H1 (cell line): ENCODE data around the gene ENPP1. TPM values are rescaled to one million over a fixed set of nuclear protein-coding genes. Genes with fewer than 3 reads are reported as not detected.

ENCODE experiments used
- CTCF ChIA-PET: fragments of 300-600 bp; sonication (Branson Sonifier 250); formaldehyde crosslinking; loops from one replicate; lab custom pipeline; 2021; ENCODE audit not compliant: partially characterized antibody; lab: Charles Lee
- POLR2A ChIA-PET: fragments of 300-600 bp; sonication (Branson Sonifier 250); formaldehyde crosslinking; loops from one replicate; lab custom pipeline; 2021; ENCODE audit warnings: inconsistent platforms; ENCODE audit not compliant: partially characterized antibody; lab: Charles Lee
- DNase-seq, 2 experiments: peaks; one replicate each; pipeline versions ENCODE4 v3.0.0 to v3.0.0-alpha.2; 2010 to 2022; ENCODE audit warnings: low spot score in 2 of 2, low read depth in 1 of 2, mixed read lengths in 1 of 2
- FAIRE-seq: peaks from 2 replicates; lab custom pipeline; 2011; peaks lifted over from hg19 to GRCh38; lab: Jason Lieb, UNC
- H2AFZ ChIP-seq: 2 replicates; pipeline ENCODE4 v1.8.1; 2012; ENCODE audit warnings: low read length, inconsistent platforms
- H2AK5ac ChIP-seq: 2 replicates; pipeline ENCODE4 v1.6.1; 2013; ENCODE audit warnings: low read depth, low read length
- H2BK120ac ChIP-seq: replicated peaks from 2 replicates; pipeline ENCODE3; 2013; ENCODE audit warnings: low read depth, low read length, inconsistent platforms
- H2BK12ac ChIP-seq: 2 replicates; pipeline ENCODE4 v1.6.1; 2013; ENCODE audit warnings: low read depth, low read length
- H2BK15ac ChIP-seq: 2 replicates; pipeline ENCODE4 v1.6.1; 2013; ENCODE audit warnings: low read length
- H2BK20ac ChIP-seq: 2 replicates; pipeline ENCODE4 v1.6.1; 2013; ENCODE audit warnings: low read length
- H2BK5ac ChIP-seq: 2 replicates; pipeline ENCODE4 v1.6.1; 2013; ENCODE audit warnings: low read depth, low read length
- H3K14ac ChIP-seq: 2 replicates; pipeline ENCODE4 v1.6.1; 2013; ENCODE audit warnings: inconsistent platforms; ENCODE audit not compliant: insufficient read length
- H3K18ac ChIP-seq: 2 replicates; pipeline ENCODE4 v1.6.1; 2013; ENCODE audit warnings: low read length; ENCODE audit errors: extremely low read depth
- H3K23ac ChIP-seq: 2 replicates; pipeline ENCODE4 v1.6.1; 2013; ENCODE audit warnings: inconsistent platforms; ENCODE audit not compliant: insufficient read length
- H3K23me2 ChIP-seq: 2 replicates; pipeline ENCODE4 v1.6.1; 2013; ENCODE audit warnings: low read depth, low read length
- H3K27ac ChIP-seq: 2 replicates; pipeline ENCODE4 v1.6.1; 2011; ENCODE audit warnings: low read depth, low read length, inconsistent platforms
- H3K27me3 ChIP-seq, 4 experiments: replicated peaks in 1 of 4; 1 replicate in 1 of 4; 2 replicates in 3 of 4; pipeline versions ENCODE4 v1.6.1 to v1.8.1; 2011 to 2013; ENCODE audit warnings: low read length in 3 of 4, mild to moderate bottlenecking in 3 of 4, inconsistent platforms in 2 of 4, mixed read lengths in 2 of 4, moderate library complexity in 1 of 4; ENCODE audit not compliant: control insufficient read depth in 3 of 4, insufficient read depth in 3 of 4; ENCODE audit errors: extremely low read depth in 1 of 4
- H3K36me3 ChIP-seq, 4 experiments: 2 replicates each; pipeline versions ENCODE4 v1.6.1 to v1.8.1; 2011 to 2013; ENCODE audit warnings: mild to moderate bottlenecking in 4 of 4, low read length in 3 of 4, moderate library complexity in 2 of 4, control low read depth in 1 of 4, inconsistent platforms in 1 of 4; ENCODE audit not compliant: insufficient read depth in 4 of 4, control insufficient read depth in 2 of 4
- H3K4ac ChIP-seq: replicated peaks from 2 replicates; pipeline ENCODE3; 2013; ENCODE audit warnings: low read length, low read depth, mixed read lengths, inconsistent platforms; ENCODE audit not compliant: insufficient read length
- H3K4me1 ChIP-seq, 4 experiments: replicated peaks in 1 of 4; 1 replicate in 1 of 4; 2 replicates in 3 of 4; pipeline versions ENCODE4 v1.6.1 to v1.8.1; 2011 to 2013; ENCODE audit warnings: low read length in 3 of 4, inconsistent platforms in 2 of 4, mixed read lengths in 1 of 4; ENCODE audit not compliant: insufficient read depth in 4 of 4, control insufficient read depth in 3 of 4
- H3K4me2 ChIP-seq, 2 experiments: 2 replicates each; pipeline versions ENCODE4 v1.6.1 to v1.8.1; 2011 to 2013; ENCODE audit warnings: low read depth in 2 of 2, low read length in 2 of 2, control low read depth in 1 of 2, inconsistent platforms in 1 of 2, mild to moderate bottlenecking in 1 of 2; ENCODE audit not compliant: insufficient read depth in 1 of 2
- H3K4me3 ChIP-seq, 4 experiments: fragments of 200-600, 300-600 bp in 1 of 4; sonication (generic), shearing (Covaris generic), sonication (Bioruptor Twin) in 1 of 4; 2 replicates each; pipeline versions ENCODE4 v1.5.1 to v1.8.1; 2011 to 2016; ENCODE audit warnings: low read length in 4 of 4, low read depth in 3 of 4, control low read depth in 2 of 4, inconsistent platforms in 2 of 4, mild to moderate bottlenecking in 2 of 4, mixed read lengths in 1 of 4, moderate library complexity in 1 of 4; ENCODE audit not compliant: insufficient read depth in 2 of 4; ENCODE audit errors: extremely low read depth in 1 of 4
- H3K56ac ChIP-seq: replicated peaks from 2 replicates; pipeline ENCODE3; 2013; ENCODE audit warnings: low read depth, mild to moderate bottlenecking, mixed read lengths, low read length, inconsistent platforms; ENCODE audit not compliant: insufficient read length
- H3K79me1 ChIP-seq: 2 replicates; pipeline ENCODE4 v1.6.1; 2013; ENCODE audit warnings: low read depth, low read length, control low read depth
- H3K79me2 ChIP-seq, 2 experiments: 2 replicates each; pipeline versions ENCODE4 v1.6.1 to v1.8.1; 2012 to 2013; ENCODE audit warnings: low read length in 2 of 2, mild to moderate bottlenecking in 2 of 2, inconsistent platforms in 1 of 2; ENCODE audit not compliant: insufficient read depth in 2 of 2, control insufficient read depth in 1 of 2
- H3K9ac ChIP-seq, 4 experiments: replicated peaks in 1 of 4; 1 replicate in 1 of 4; 2 replicates in 3 of 4; pipeline versions ENCODE4 v1.6.1 to v1.8.1; 2011 to 2013; ENCODE audit warnings: low read depth in 3 of 4, low read length in 3 of 4, control low read depth in 2 of 4, mild to moderate bottlenecking in 2 of 4, moderate library complexity in 2 of 4, inconsistent platforms in 1 of 4; ENCODE audit errors: extremely low read depth in 1 of 4
- H3K9me3 ChIP-seq, 2 experiments: 2 replicates each; pipeline versions ENCODE4 v1.6.1 to v1.8.1; 2012 to 2013; ENCODE audit warnings: mild to moderate bottlenecking in 2 of 2, moderate library complexity in 2 of 2, control low read depth in 1 of 2, inconsistent platforms in 1 of 2, low read depth in 1 of 2, low read length in 1 of 2, mixed read lengths in 1 of 2; ENCODE audit not compliant: insufficient read depth in 2 of 2
- H4K20me1 ChIP-seq, 2 experiments: replicated peaks in 1 of 2; 2 replicates each; pipeline versions ENCODE3 to v1.8.1; 2011 to 2013; ENCODE audit warnings: inconsistent platforms in 2 of 2, low read length in 2 of 2, mild to moderate bottlenecking in 1 of 2; ENCODE audit not compliant: insufficient read depth in 2 of 2, control insufficient read depth in 1 of 2
- H4K5ac ChIP-seq: 2 replicates; pipeline ENCODE4 v1.6.1; 2013; ENCODE audit warnings: low read length, low read depth, mixed read lengths, inconsistent platforms; ENCODE audit not compliant: insufficient read length
- H4K8ac ChIP-seq: 2 replicates; pipeline ENCODE4 v1.8.0; 2013; ENCODE audit warnings: mild to moderate bottlenecking, moderate library complexity, low read length, inconsistent platforms; ENCODE audit not compliant: insufficient read depth; ENCODE audit errors: extremely low read depth
- H4K91ac ChIP-seq: replicated peaks from 2 replicates; pipeline ENCODE3; 2013; ENCODE audit warnings: low read length, mixed read lengths, inconsistent platforms; ENCODE audit not compliant: insufficient read length
- CBX8 ChIP-seq: fragments of 300-800, 300-1000 bp; sonication (generic); IDR thresholded peaks from 2 replicates; pipeline ENCODE4 v1.7.1; 2016; ENCODE audit warnings: low read depth, low read length, borderline replicate concordance
- RAD21 ChIP-seq, 2 experiments: IDR thresholded peaks in 1 of 2; conservative IDR thresholded peaks in 1 of 2; 2 replicates each; pipeline ENCODE4 v1.6.1; 2011; ENCODE audit warnings: low read depth in 2 of 2, low read length in 2 of 2, improper control_type of control experiment in 1 of 2, inconsistent platforms in 1 of 2, mild to moderate bottlenecking in 1 of 2, moderate library complexity in 1 of 2
- TAF7 ChIP-seq: optimal IDR thresholded peaks from 2 replicates; pipeline ENCODE3; 2011; ENCODE audit warnings: low read depth, mild to moderate bottlenecking, inconsistent platforms, low read length, moderate library complexity, borderline replicate concordance
- YY1 ChIP-seq: IDR thresholded peaks from 2 replicates; pipeline ENCODE4 v1.6.1; 2011; ENCODE audit warnings: low read depth, mild to moderate bottlenecking, low read length
- WGBS, 2 experiments: shearing (Covaris generic) in 1 of 2; methylation state at CpG; one replicate each; pipeline versions ENCODE4 v1.1.6 to v1.1.7; 2013 to 2015; ENCODE audit warnings: low lambda C conversion rate in 2 of 2, mixed read lengths in 2 of 2, inconsistent platforms in 1 of 2, low coverage in 1 of 2, missing lambda C conversion rate in 1 of 2; ENCODE audit not compliant: insufficient replicate concordance in 2 of 2, insufficient coverage in 1 of 2, insufficient read length in 1 of 2; ENCODE audit errors: extremely low coverage in 1 of 2, missing lambda C conversion rate in 1 of 2; 5-methylcytosine and 5-hydroxymethylcytosine counted together
- polyA plus RNA-seq, 7 experiments: library from polyadenylated mRNA; depleted of rRNA in 3 of 7; stranded (reverse) in 5 of 7; unstranded in 2 of 7; fragments of >200 nt in 5 of 7; fragments of 200-250 nt in 2 of 7; gene quantifications; 1 replicate in 5 of 7; 2 replicates in 1 of 7; 4 replicates in 1 of 7; pipeline versions ENCODE4 v1.2.1 to v1.2.3, GENCODE V29; 2011 to 2013; ENCODE audit warnings: missing spikeins in 2 of 7, mixed read lengths in 2 of 7
- total RNA-seq: library from RNA; stranded (reverse); fragmentation: NEBNext Ultra II Directional; extraction: Animal tissue kit (Norgen Biotek cat#: 25700); gene quantifications from 2 replicates; pipeline ENCODE4 v1.2.1, GENCODE V29; 2021
- TF ChIP-seq, protein P1 (sequence below), 3 experiments: IDR thresholded peaks; 1 replicate in 2 of 3; 2 replicates in 1 of 3; pipeline versions ENCODE4 v1.5.1 to v1.6.1; 2011; ENCODE audit warnings: low read length in 3 of 3, mild to moderate bottlenecking in 3 of 3, inconsistent platforms in 2 of 3, low read depth in 1 of 3, moderate library complexity in 1 of 3; ENCODE audit not compliant: insufficient read depth in 1 of 3; ENCODE audit errors: control extremely low read depth in 1 of 3
- TF ChIP-seq, protein P2 (sequence below): IDR thresholded peaks from 2 replicates; pipeline ENCODE4 v1.6.1; 2012; ENCODE audit warnings: inconsistent platforms

ENPP1 gene
- total and polyA plus RNA-seq, 2 of the 8 experiments (the other 6 are each of a cell fraction or from before 2014, with no cell fraction given), result 10.1 to 39.1 TPM

DNA sequence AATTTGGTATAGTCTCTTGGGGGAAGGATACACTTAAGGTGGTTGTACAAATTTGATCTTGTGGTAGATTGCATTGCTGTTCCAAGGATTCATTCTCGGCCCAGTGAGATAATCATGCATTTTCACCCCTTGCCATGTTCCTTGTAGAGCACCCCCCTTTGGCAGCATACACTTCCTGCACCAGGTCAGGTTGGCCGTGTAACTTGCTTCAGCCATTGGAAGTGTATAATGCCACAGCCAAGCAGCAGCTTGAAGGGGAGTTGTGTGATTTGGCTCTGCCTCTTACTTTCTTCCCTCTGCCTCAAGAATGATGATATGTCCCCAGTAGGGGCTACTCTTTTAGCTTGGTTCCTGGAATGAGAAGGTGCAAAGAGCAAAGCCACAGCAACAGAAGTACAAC lies 121.4 kb downstream of the ENPP1 start:
- no peak overlapping the region for H3K4me3 ChIP-seq
- DNase-seq (no peak), FAIRE-seq (peak; percentile 70)
- no peak overlapping the region for H2AFZ ChIP-seq
- WGBS, 2 experiments, result 82% methylated on average over 2 of the region's 2 CpGs; no CpG with 5 or more reads in 1 of the 2 experiments
- no peak overlapping the region for H3K23ac ChIP-seq
- no peak overlapping the region for H3K56ac ChIP-seq
- TF ChIP-seq, protein P1, sequence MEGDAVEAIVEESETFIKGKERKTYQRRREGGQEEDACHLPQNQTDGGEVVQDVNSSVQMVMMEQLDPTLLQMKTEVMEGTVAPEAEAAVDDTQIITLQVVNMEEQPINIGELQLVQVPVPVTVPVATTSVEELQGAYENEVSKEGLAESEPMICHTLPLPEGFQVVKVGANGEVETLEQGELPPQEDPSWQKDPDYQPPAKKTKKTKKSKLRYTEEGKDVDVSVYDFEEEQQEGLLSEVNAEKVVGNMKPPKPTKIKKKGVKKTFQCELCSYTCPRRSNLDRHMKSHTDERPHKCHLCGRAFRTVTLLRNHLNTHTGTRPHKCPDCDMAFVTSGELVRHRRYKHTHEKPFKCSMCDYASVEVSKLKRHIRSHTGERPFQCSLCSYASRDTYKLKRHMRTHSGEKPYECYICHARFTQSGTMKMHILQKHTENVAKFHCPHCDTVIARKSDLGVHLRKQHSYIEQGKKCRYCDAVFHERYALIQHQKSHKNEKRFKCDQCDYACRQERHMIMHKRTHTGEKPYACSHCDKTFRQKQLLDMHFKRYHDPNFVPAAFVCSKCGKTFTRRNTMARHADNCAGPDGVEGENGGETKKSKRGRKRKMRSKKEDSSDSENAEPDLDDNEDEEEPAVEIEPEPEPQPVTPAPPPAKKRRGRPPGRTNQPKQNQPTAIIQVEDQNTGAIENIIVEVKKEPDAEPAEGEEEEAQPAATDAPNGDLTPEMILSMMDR (IDR thresholded peaks at IDR 0.05; ENCODE audit: control extremely low read depth in 1 of 3, insufficient read depth in 1 of 3, low read depth in 1 of 3, low read length in 3 of 3), result peak; percentile 60 to 77 (median 72)
- TF ChIP-seq TAF7, result no peak
- peak in 1 of 2 experiments; percentile 35; a peak in 2 of 4 replicates for TF ChIP-seq RAD21 (IDR thresholded peaks at IDR 0.05 in 1 of 2, conservative IDR thresholded peaks at IDR 0.05 in 1 of 2; ENCODE audit: low read depth in 2 of 2, low read length in 2 of 2)
- 0 out of 2 replicates have a peak, but pooled peaks have one; percentile 53 for TF ChIP-seq YY1
- TF ChIP-seq, protein P2, sequence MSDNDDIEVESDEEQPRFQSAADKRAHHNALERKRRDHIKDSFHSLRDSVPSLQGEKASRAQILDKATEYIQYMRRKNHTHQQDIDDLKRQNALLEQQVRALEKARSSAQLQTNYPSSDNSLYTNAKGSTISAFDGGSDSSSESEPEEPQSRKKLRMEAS, result 0 out of 2 replicates have a peak, but pooled peaks have one; percentile 22
- no peak for TF ChIP-seq CBX8
- no peaks in the 10 kb centered on the region for H3K79me1 ChIP-seq
- no peak overlapping the region for H2BK20ac ChIP-seq
- no peak overlapping the region for H4K91ac ChIP-seq
- POLR2A ChIA-PET, result interaction anchor here (1.5 to 14.8 kb wide), 4 partner anchors 11 to 121 kb away, joined by 3 to 216 read pairs (median 9); partner anchors contain the start of genes CCN2 and ENPP1
- H3K4me1 ChIP-seq, result 0 out of 7 replicates have a peak, but pooled peaks cover 0 to 2% (median 0%) of the 10 kb centered on the region in 4 experiments
- H4K20me1 ChIP-seq, result peaks cover 6 to 9% of the 10 kb centered on the region in 2 experiments
- no peak overlapping the region for H2BK12ac ChIP-seq
- H3K9ac ChIP-seq, result no peak overlapping the region
- no peak overlapping the region for H3K27ac ChIP-seq
- H4K5ac ChIP-seq, result no peak overlapping the region
- no peak overlapping the region for H2AK5ac ChIP-seq
- H3K4ac ChIP-seq, result no peak overlapping the region
- no peak overlapping the region for H2BK15ac ChIP-seq
- peaks cover 0 to 12% (median 4%) of the 10 kb centered on the region in 4 experiments; a peak in 5 of 8 replicates for H3K36me3 ChIP-seq
- no peaks in the 10 kb centered on the region for H3K23me2 ChIP-seq
- no peaks in the 10 kb centered on the region for H3K9me3 ChIP-seq
- H3K79me2 ChIP-seq, result no peaks in the 10 kb centered on the region
- H2BK120ac ChIP-seq, result no peak overlapping the region
- H2BK5ac ChIP-seq, result no peak overlapping the region
- H3K18ac ChIP-seq, result no peak overlapping the region
- H3K27me3 ChIP-seq, result no peaks in the 10 kb centered on the region
- H3K4me2 ChIP-seq, result no peak overlapping the region
- no peak overlapping the region for H3K14ac ChIP-seq
- no peak overlapping the region for H4K8ac ChIP-seq
- CTCF ChIA-PET, result interaction anchor here (0.6 to 10.4 kb wide), 18 partner anchors 8 to 351 kb away, joined by 3 to 72 read pairs (median 4); no protein-coding TSS in a partner anchor
